DMS153 (cell line): Measurements from ENCODE around the gene NCBP1.

Experiments used
- DNase-seq: peaks from one replicate; lab custom pipeline; 2025; lab: John Stamatoyannopoulos, UW

The NCBP1 gene

GRCh38 chr9:97717866-97718265, 84.2 kb downstream of the NCBP1 start:
- DNase-seq, result no peak

- DNase-seq, result no peak
These were observed 87.8 kb downstream of the NCBP1 start for GRCh38 chr9:97721396-97721795.

GRCh38 chr9:97722331-97722730, 88.7 kb downstream of the NCBP1 start:
- DNase-seq, result no peak
